22Rv1 (cell line): ENCODE measurements around the gene PBX1.

Source experiments
- H3K27ac ChIP-seq: fragments of 450-650 bp; 2 replicates; pipeline ENCODE4 v1.5.1; 2017
- CTCF ChIP-seq: fragments of 450-650 bp; IDR thresholded peaks from 2 replicates; pipeline ENCODE4 v1.5.1; 2017; ENCODE audit warnings: mild to moderate bottlenecking
- ZFX ChIP-seq: fragments of 450-650 bp; IDR thresholded peaks from 2 replicates; pipeline ENCODE4 v1.6.1; 2017; ENCODE audit warnings: antibody characterized with exemption, borderline replicate concordance

PBX1 gene

GRCh38 chr1:164660775-164661174, 101.8 kb downstream of the PBX1 start:
- no peak overlapping the region for H3K27ac ChIP-seq
- TF ChIP-seq ZFX (no peak), CTCF (no peak)

GRCh38 chr1:164662462-164662861, 103.5 kb downstream of the PBX1 start:
- H3K27ac ChIP-seq = no peak overlapping the region
- TF ChIP-seq CTCF (no peak), ZFX (no peak)

GRCh38 chr1:164662955-164663354, 104.0 kb downstream of the PBX1 start:
- no peak overlapping the region for H3K27ac ChIP-seq
- TF ChIP-seq CTCF (no peak), ZFX (no peak)

GRCh38 chr1:164664127-164664526, 105.1 kb downstream of the PBX1 start:
- H3K27ac ChIP-seq = no peak overlapping the region
- TF ChIP-seq CTCF (no peak), ZFX (no peak)

DNA sequence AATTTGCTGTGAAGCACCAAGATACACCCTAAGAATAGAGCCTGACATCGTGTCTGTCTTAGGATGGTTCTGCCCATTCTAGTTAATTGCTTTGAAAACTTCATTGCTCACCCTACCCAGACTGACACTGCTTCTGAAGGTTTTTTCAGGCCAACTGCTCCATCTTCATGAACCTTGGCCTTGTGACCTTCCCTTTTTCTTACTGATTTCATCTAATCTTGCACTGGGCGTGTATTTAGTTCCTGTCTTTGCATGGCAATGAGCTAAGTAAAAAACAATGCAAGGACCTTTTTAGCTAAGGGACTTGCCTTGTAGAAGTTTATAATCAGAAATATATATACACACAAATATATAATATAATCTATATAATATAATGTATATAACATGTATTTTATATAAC, 108.0 kb downstream of the PBX1 start:
- TF ChIP-seq ZFX (no peak), CTCF (no peak)
- no peak overlapping the region for H3K27ac ChIP-seq

- H3K27ac ChIP-seq = no peak overlapping the region
- TF ChIP-seq CTCF = no peak
- TF ChIP-seq ZFX = no peak
Measured at GRCh38 chr1:164667600-164667999, 108.6 kb downstream of the PBX1 start.

DNA sequence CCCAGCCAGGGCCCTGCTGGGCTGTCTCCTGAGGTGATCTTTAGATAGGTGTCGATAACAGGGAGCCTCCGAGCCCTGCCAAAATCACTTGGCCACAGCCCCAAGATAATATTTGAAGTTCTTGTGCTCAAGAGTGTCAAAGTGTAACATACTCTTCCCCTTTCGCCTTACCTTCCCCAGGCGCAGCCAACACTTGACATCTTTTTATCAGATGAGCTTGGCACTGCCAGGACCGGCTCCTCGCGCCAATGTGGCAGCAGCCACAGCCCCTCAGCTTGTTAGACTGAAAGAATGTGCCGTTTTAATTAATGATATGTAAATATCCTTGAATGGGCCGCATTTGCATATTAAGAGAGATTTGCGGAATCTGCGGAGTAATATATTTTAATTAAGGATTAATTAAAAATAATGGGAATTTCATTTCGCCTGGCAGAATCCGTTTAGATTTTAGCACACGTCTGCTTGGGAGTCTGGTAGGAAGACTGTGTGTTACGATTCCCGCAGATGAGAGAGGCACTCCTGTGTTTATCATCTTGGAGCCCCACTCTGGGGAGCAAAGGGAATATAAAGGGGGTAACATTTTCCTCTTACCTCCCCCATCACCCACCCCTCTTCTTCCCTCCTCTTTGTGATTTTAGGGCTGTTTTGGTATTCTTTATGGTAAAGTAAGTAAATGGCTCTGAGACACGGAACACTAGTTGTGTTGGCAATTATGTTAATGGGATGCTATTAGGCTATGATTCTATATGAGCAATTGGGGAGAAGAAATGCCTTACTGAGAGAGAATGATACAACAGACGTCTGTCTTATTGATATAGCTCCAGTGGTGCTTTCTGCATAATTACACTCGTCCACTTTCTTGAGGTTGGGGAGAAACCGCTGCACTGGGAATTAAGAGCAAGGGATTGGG, 109.8 kb downstream of the PBX1 start:
- TF ChIP-seq CTCF (no peak), ZFX (no peak)
- H3K27ac ChIP-seq = no peak overlapping the region
